Measurements from ENCODE around the gene ZG16. TPM values are rescaled to one million over a fixed set of nuclear protein-coding genes. Genes with fewer than 3 reads are reported as not detected.
"Not testable (repeated sequence)": the region's sequence is repeated elsewhere in the genome, so short reads cannot be mapped to it uniquely, and the experiment has no call there.

The ZG16 gene
- total RNA-seq, 1 donor from 2014 or later, result not detected

DNA sequence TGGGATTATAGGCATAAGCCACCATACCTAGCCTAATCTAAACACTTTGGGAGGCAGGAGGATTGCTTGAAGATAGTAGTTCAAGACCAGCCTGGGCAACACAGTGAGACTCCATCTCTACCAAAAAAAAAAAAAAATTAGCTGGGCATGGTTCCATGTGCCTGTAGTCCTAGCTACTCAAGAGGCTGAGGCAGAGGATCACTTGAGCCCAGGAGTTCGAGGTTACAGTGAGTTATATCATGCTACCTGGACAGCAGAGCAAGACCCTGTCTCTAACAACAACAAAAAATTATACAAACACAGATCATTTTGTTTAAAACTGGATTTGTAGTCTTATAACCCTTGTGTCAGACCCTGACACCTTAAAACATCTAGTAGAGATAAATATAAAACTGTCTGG lies 24.5 kb upstream of the ZG16 start:
- ATAC-seq, result no peak

DNA sequence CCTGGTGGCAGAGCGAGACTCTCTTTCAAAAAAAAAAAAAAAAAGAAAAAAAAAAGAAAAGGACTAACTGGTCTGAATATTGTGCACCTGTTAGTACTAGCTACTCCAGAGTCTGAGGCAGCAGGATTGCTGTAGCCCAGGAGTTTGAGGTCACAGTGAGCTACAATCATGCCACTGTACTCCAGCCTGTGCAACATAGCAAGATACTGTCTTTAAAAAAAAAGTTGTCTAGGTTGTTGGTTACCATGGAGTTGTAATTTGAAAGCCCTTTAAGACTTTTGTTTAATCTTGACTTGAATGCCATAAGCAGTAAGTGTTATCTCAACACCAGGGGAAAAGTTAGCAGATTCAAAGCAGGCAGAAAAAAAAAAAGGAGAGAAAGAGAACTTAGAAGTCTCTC lies 21.4 kb upstream of the ZG16 start:
- ATAC-seq, result no peak

DNA sequence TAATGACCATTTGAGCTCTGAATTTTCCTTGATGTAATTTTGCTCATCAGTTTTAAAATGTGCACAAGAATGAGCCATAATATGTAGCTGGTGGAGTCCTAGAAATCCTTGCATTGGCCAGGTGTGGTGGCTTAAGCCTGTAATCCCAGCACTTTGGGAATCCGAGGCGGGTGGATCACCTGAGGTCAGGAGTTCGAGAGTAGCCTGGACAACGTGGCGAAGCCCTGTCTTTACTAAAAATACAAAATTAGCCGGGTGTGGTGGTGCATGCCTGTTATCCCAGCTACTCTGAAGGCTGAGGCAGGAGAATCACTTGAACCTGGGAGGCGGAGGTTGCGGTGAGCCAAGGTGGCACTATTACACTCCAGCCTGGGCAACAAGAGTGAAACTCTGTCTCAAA lies 21.0 kb upstream of the ZG16 start:
- ATAC-seq, result not testable (repeated sequence)

DNA sequence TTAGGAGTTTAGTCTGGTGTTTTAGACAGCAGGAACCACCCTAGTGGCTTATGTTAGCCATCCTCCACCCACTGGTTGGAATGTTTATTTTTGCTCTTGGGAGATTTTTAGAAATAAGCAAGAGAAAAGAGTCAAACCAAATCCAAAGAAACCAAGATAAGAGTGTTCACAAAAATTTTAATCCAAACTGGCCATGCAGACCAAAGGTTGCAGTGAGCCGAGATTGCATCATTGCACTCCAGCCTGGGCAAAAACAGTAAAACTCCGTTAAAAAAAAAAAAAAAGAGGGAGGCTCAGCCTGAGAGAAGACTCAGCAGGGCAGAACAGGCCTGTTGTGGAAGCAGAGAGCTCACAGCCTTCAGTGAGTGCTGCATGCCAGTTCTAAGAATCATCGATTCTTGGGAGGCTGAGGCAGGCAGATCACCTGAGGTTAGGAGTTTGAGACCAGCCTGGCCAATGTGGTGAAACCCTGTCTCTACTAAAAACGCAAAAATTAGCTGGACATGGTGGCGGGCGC lies 20.0 kb upstream of the ZG16 start:
- ATAC-seq, result no peak

DNA sequence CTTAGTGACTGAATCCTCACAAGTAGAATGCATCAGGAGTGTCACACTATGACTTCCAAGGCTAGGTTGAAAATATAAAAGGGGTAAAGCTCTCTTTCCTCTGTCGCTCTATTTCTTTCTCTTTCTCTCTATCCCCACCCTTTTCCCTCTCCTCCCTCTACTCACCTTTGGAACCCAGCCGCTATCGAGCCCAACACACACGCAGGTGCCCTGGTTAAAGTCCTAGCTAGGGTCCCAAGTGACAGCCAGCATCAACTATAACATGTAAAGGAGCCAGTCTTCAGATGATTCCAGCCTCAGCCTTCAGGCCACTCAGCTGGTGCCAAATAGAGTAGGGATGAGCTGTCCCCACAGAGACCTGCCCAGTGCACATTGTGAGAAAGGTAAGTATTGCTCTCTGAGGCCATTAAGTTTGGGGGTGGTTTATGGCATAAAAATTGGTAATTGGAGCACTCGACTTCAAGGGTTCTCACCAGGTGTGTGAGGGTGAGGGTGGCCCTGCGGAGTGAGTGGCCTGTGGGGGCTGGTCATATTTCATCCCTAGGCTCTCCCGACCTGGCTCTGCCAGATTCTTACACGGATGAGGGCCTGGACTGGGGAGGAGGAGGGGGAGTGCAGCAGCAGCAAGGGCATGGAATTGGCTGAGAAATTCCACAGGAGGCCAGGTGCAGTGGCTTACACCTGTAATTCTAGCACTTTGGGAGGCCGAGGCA lies 17.3 kb upstream of the ZG16 start:
- no peak for ATAC-seq

DNA sequence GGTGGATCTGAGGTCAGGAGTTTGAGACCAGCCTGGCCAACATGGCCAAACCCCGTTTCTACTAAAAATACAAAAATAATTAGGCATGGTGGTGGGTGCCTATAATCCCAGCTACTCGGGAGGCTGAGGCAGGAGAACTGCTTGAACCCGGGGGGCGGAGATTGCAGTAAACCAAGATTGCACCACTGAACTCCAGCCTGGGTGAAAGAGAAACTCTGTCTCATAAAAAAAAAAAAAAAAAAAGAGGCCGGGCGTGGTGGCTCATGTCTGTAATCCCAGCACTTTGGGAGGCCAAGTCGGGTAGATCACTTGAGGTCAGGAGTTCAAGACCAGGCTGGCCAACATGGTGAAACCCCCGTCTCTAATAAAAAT lies 16.8 kb upstream of the ZG16 start:
- not testable (repeated sequence) for ATAC-seq

DNA sequence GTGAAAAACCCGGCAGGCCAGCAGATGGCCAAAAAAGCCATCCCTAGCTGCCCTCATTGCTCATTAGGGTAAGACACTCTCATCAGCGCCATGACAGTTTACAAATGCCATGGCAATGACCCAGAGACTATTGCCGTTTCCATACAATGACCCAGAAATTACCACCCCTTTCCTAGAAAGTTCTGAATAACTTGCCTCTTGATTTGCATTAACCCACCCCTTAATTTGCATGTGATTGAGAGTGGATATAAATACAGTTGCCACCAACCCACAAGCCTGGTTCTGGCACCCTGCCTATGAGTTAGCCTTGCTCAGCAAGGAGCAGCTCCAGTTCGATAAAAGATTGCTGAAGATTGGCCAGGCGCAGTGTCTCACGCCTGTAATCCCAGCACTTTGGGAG lies 16.2 kb upstream of the ZG16 start:
- ATAC-seq, result no peak

DNA sequence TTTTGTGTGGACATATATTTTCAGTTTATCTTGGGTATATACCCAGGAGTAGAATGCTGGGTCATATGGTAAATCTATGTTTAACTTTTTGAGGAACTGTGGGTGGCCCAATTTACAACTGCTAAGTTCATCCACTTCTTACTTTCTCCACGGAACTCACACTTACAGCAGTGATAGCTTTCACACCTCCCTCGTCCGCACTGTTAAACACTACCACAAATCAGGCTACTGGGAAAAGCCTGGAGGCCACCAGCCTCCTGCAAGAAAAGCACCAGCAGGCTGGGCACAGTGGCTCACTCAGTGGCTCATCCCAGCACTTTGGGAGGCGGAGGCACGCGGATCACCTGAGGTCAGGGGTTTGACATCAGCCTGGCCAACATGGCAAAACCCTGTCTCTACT lies 14.7 kb upstream of the ZG16 start:
- ATAC-seq, result no peak

DNA sequence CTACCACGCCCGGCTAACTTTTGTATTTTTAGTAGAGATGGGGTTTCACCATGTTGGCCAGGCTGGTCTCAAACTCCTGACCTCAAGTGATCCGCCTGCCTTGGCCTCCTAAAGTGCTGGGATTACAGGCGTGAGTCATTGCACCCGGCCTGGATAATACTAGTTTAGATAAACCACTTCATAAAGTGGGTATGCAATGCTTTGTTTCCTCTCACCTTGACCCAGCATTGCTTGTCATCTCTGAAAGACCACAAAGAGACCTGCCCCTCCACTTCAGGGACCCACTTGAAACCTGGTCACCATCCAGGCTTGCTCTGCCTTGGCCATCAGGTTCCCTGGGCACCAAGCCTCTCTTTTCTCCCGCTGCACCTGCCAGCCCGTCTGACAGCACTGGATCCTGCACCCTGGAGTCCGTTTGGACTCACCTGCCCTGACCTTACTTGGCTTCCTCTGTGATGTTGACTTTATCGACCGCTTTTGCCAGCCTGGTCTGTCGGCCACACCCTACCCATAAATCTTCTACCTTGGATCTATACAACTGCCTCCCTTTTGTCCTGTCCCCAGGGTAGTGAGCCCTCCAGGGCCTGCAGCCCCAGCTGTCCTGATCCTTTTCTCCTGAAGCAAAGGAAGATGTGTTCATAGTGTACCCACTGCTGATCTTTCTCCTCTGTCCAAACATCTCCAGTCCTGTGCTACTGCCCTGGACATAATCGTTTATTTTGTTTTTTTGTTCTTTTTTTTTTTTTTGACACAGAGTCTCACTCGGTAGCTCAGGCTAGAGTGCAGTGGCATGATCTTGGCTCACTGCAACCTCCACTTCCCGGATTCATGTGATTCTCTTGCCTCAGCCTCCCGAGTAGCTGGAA lies 12.7 kb upstream of the ZG16 start:
- peak; percentile 22 for ATAC-seq

DNA sequence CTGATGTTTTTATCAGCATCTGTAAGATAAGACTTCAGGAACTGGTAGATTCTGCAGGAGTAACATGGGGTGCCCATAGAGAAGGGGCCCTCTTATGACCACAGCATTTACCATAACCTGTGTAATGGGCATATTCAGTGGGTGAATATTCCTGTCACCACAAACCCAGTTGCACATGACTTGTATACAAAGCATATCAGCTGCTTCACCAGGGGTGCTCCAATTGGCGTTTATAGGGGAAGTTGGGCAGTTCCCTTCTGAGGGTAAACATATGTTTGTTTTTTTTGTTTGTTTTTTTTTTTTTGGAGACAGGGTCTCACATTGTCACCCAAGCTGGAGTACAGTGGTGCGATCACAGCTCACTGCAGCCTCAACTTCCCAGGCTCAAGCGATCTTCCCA lies 11.5 kb upstream of the ZG16 start:
- ATAC-seq, result no peak

DNA sequence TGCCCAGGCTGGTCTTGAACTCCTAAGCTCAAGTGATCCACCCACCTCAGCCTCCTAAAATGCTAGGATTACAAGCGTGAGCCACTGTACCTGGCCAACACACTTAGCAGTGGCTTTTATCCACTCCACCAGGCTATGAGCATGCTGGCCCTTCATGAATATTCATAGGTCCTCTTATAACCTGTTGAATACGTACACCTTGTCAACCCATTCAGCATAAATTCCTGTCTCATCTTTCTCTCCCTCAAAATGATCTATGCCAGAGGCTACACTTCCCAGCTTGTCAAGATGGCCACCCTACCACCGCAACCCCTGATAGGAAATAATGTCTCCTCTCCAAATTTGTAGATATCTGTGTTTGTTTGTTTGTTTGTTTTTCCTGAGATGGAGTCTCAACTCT lies 11.0 kb upstream of the ZG16 start:
- ATAC-seq, result no peak

DNA sequence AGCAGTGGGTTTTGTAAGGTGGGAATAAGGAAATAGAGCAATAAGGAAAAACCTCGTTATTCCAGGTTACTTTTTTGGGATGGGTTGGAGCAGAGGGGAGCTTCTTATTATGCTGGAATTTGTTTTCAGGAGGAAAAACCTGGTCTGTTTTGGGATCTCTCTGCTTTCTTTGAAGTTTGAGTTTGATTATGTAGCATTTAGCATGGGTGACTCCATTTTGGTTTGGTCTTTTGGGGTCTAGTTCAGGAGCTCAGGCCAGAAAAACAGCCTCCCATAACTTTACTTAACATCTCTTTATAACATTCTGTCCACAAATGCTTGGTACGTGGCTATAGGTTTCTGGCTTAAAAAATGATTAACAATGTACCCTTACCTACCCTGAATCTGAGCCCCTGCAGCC lies 8.5 kb upstream of the ZG16 start:
- no peak for ATAC-seq

DNA sequence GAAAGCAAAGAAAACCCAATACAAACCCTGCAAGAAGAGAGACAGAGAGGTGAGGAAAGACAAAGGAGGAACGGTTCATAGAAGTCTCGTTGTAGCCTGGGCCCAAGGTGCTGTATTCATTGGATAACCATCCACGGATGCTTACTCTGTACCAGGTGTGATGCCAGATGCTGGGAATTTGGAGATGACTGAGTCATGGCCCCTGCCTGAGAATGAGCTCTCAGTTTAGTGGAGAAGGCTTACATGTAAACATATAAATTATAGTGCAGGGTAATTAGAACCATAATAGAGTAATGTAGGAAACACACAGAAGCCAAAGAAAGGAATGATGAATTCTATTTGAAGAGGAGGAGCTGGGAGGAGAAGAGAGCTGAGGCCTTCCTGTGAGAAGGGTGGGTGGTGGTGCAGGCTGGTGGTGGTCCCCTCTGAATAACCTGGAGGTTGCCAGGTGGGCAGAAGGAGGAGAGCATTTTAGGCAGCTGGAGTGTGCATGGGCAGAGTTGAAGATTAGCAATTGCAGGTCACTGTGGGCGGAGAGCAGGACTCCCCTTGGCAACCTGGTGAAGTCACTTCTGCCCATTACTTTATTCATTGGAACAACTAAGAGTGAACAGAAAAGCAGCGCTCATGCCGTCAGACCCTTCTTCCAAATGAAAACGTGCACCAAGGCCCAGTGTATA lies 7.7 kb upstream of the ZG16 start:
- no peak for ATAC-seq

DNA sequence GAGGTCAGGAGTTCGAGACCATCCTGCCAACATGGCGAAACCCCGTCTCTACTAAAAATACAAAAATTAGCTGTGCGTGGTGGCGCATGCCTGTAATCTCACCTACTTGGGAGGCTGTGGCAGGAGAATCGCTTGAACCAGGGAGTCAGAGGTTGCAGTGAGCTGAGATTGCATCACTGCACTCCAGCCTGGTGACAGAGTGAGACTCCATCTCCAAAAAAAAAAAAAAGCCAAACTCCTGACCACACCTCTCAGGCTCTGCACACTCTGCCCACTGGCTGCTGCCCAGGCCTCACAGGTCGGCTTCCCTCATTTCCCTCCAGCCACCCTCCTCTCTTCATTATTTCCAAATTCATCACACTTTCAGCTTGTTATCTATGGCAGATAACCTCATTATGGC lies 5.7 kb upstream of the ZG16 start:
- ATAC-seq, result not testable (repeated sequence)

DNA sequence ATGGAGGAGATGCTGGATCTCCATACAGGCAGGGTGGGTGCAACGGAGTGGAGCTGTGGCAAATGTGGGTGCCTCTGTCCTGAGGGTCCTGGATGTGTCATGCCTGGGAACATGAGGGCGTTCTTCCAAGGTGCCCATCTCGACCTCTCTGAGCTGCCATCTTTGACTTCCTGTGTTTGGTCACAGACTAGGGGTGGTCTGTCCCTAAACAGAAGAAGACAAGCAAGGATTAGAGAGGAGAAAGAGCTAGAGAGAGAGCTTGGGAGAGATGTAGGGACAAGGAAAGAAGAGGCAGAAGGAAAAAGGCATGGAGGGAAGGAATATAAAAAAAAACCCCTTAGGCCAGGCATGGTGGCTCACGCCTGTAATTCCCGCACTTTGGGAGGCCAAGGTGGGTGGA lies 3.3 kb upstream of the ZG16 start:
- ATAC-seq, result no peak

DNA sequence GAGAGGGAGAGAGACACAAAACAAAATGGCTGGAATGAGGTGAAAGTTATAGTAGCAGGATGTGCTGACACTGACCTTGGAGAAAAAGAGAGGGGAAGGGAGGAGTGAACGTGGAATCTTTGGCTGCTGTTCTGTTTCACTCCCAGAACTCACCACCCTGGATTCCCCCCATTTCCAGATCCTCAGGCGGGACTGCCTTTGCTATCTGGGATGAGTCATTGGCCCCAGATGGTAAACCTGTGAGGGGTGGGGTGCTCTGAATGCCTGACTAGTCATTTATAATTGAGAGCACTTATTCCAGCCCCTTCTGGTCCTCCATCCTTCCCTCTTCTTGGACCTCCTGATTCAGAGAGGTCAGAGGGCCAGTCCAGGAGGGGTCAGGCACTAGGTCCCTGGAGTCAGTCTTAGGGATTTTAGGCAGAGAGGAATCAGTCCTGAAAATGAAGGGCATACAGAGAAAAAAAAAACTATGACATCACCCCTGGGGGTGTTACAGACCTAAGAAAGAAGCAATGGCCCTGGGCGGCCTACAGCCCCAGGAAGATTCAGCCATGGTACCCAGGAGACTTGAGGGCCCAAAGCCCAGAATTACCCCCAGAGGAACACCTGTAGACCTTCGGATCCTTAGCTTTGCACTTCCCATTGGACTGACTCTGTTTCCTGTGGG lies 2.2 kb upstream of the ZG16 start:
- no peak for ATAC-seq

DNA sequence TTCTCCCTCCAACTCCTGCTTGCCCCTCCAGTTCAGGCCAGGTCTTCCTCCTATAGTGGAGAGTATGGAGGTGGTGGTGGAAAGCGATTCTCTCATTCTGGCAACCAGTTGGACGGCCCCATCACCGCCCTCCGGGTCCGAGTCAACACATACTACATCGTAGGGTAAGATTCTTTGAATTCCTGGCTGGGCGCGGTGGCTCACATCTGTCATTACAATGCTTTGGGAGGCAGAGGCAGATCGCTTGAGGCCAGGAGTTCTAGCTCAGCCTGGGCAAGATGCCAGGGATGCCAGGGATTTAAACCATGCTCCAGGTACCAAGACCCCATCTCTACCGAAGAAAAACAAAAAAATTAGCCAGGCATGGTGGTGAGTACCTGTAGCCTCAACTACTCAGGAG lies 1.4 kb downstream of the ZG16 start:
- no peak for ATAC-seq

DNA sequence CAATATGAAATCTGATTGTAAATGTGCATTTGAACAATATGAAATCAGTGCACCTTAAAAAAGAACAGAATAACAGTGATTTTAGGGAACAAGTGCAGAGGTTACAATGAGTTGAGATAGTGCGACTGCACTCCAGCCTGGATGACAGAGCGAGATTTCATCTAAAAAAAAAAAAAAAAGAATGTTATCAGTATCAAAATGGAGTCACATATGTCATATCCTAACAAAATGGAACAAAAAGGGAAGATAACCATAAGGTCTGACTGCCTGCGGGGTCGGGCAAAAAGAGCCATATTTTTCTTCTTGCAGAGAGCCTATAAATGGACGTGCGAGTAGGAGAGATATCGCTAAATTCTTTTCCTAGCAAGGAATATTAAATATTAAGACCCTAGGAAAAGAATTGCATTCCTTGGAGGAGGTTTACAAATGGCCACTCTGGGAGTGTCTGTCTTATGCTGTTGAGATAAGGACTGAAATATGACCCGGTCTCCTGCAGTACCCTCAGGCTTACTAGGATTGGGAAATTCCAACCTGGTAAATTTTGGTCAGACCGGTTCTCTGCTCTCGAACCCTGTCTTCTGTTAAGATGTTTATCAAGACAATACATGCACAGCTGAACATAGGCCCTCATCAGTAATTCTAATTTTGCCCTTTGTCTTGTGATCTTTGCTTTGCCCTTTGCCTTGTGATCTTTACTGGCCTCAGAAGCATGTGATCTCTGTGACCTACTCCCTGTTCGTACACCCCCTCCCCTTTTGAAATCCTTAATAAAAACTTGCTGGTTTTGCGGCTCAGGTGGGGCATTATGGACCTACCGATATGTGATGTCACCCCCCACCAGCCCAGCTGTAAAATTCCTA lies 5.3 kb downstream of the ZG16 start:
- not testable (repeated sequence) for ATAC-seq

DNA sequence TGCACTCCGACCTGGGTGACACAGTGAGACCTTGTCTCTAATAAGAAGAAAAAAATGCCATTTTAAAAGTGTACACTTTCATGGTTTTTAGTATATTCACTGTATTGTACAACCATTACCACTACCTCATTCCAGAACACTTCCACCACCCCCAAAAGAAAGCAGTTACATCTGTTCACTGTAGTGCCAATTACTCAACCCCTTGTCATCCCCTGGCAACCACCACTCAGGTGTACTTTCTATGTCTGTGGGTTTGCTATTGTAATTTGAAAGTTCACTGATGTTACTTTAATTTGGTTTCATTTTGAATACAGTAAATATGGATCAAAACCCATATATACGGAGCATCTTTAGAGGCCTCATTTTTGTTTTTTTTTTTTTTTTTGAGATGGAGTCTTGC lies 6.1 kb downstream of the ZG16 start:
- ATAC-seq, result no peak

DNA sequence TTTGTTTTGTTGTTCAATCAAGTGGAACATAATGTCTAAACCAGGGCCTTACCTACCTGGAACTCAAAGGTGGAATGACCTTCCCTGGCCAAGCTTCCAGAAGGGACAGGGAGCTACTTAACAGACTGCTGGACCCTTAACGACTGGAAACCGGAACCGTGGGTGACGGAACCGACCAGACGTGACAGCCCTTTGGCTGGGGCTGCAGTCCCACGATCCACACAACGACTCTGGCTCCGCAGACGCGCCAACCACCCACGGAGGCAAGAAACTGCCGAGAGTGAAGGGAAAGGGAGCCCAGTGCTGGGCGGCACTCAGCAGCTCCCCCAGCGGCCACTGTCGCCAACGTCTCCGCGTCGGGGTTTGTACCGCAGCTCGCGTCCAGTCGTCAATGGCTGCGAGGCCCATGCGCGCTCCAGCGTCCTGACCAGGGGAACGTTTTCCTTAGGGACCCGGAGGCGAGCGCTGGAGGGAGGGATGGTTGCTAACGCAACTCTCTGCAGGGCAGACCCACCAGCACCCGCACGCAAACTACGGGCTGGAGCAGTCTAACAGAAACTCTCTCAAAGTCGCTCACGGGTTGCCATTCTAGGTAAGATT lies 6.9 kb downstream of the ZG16 start:
- peak; percentile 76 for ATAC-seq

DNA sequence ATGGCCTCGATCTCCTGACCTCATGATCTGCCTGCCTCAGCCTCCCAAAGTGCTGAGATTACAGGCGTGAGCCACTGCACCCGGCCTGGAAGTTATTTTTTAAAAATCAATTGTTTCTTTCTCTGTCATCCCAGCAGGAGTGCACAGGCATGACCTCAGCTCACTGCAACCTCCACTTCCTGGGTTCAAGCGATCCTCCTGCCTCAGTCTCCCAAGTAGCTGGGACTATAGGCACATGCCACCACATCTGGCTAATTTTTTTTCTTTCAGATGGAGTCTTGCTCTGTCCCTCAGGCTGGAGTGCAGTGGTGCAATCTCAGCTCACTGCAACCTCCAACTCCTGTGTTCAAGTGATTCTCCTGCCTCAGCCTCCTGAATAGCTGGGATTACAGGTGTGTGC lies 9.1 kb downstream of the ZG16 start:
- ATAC-seq, result not testable (repeated sequence)

Measured in esophagus mucosa (tissue), 1 donor.